LHCN-M2 (cell line): ENCODE data around the gene CRCP. TPM values are rescaled to one million over a fixed set of nuclear protein-coding genes. Genes with fewer than 3 reads are reported as not detected.
"Not testable (repeated sequence)": the region's sequence is repeated elsewhere in the genome, so short reads cannot be mapped to it uniquely, and the experiment has no call there.

Source experiments
- DNase-seq: peaks from one replicate; pipeline ENCODE4 v3.0.0-alpha.2; 2012; ENCODE audit warnings: low read depth
- polyA plus RNA-seq: library from polyadenylated mRNA; unstranded; fragments of >200 nt; gene quantifications from one replicate; pipeline ENCODE4 v1.2.1, GENCODE V29; 2012; ENCODE audit warnings: missing spikeins
- total RNA-seq: library from RNA; depleted of rRNA; stranded (reverse); fragments of >200 nt; gene quantifications from 2 replicates; pipeline ENCODE4 v1.2.3, GENCODE V29; 2014; rRNA removed

Gene CRCP
- total RNA-seq = 33.7 and 37.9 TPM in 2 replicates
- polyA plus RNA-seq = 35.5 TPM

GRCh38 chr7:66114743-66115649, at the start of gene CRCP:
CRCP (plus strand) TSS chr7:66114847; CDS start chr7:66114963, 116 bp downstream.
- DNase-seq = peak; percentile 87

- DNase-seq = no peak
These were observed 44.9 kb upstream of the CRCP start for GRCh38 chr7:66069732-66070131.

GRCh38 chr7:66070222-66070621, 44.4 kb upstream of the CRCP start:
- no peak for DNase-seq

- DNase-seq = not testable (repeated sequence)
These were observed 42.4 kb upstream of the CRCP start for GRCh38 chr7:66072208-66072607.

GRCh38 chr7:66075590-66076461, 38.8 kb upstream of the CRCP start, which contains the start of gene ASL:
ASL (plus strand) TSS chr7:66075819; CDS start chr7:66076082, 263 bp downstream.
- DNase-seq = peak; percentile 84

- no peak for DNase-seq
These were observed 38.0 kb upstream of the CRCP start for GRCh38 chr7:66076462-66077329.

- DNase-seq = no peak
These were observed 36.6 kb upstream of the CRCP start for GRCh38 chr7:66078067-66078466.

GRCh38 chr7:66082083-66082482, 32.6 kb upstream of the CRCP start:
- no peak for DNase-seq

GRCh38 chr7:66082886-66083415, 31.7 kb upstream of the CRCP start:
- DNase-seq = no peak

GRCh38 chr7:66083677-66084076, 31.0 kb upstream of the CRCP start:
- DNase-seq = no peak

- no peak for DNase-seq
These were observed 25.5 kb upstream of the CRCP start for GRCh38 chr7:66088861-66089838.

GRCh38 chr7:66092654-66093053, 22.0 kb upstream of the CRCP start:
- DNase-seq = no peak

GRCh38 chr7:66095010-66095409, 19.6 kb upstream of the CRCP start:
- DNase-seq = no peak

GRCh38 chr7:66099232-66099550, 15.5 kb upstream of the CRCP start:
- no peak for DNase-seq

- peak; percentile 81 for DNase-seq
These were observed 14.9 kb upstream of the CRCP start for GRCh38 chr7:66099551-66100407.

GRCh38 chr7:66100408-66101050, 14.1 kb upstream of the CRCP start:
- no peak for DNase-seq

GRCh38 chr7:66102168-66102567, 12.5 kb upstream of the CRCP start:
- DNase-seq = not testable (repeated sequence)

GRCh38 chr7:66103994-66104393, 10.7 kb upstream of the CRCP start:
- DNase-seq = peak; percentile 46
